ENCODE data around the gene OOSP4B.

OOSP4B gene

GRCh38 chr11:60078745-60079144 is 61.8 kb downstream of the OOSP4B start:
- ATAC-seq = no peak
- TF ChIP-seq SNAI2 (CRISPR knock-in tag; IDR thresholded peaks at IDR 0.05) (no peak), POU6F1 (CRISPR knock-in tag; IDR thresholded peaks at IDR 0.05; ENCODE audit: borderline replicate concordance, low read depth) (no peak)

GRCh38 chr11:60080535-60080934 is 63.6 kb downstream of the OOSP4B start:
- no peak for ATAC-seq
- TF ChIP-seq PATZ1 (CRISPR knock-in tag; IDR thresholded peaks at IDR 0.05; ENCODE audit: borderline replicate concordance) (no peak), ZC3H10 (CRISPR knock-in tag; IDR thresholded peaks at IDR 0.05) (no peak), CSRNP3 (CRISPR knock-in tag; IDR thresholded peaks at IDR 0.05) (no peak), ESRRG (CRISPR knock-in tag; IDR thresholded peaks at IDR 0.05) (no peak), CSDC2 (CRISPR knock-in tag; IDR thresholded peaks at IDR 0.05) (no peak), OSR1 (CRISPR knock-in tag; IDR thresholded peaks at IDR 0.05) (no peak), ARNTL (CRISPR knock-in tag; IDR thresholded peaks at IDR 0.05; ENCODE audit: borderline replicate concordance, low read depth) (no peak), TCF4 (CRISPR knock-in tag; IDR thresholded peaks at IDR 0.05; ENCODE audit: borderline replicate concordance) (no peak), ZNF8 (CRISPR knock-in tag; IDR thresholded peaks at IDR 0.05) (no peak), ZFP30 (CRISPR knock-in tag; IDR thresholded peaks at IDR 0.05) (no peak), CREB5 (CRISPR knock-in tag; IDR thresholded peaks at IDR 0.05; ENCODE audit: low read depth) (no peak)
